Measurements from ENCODE around the gene CD47.

CD47 gene

DNA sequence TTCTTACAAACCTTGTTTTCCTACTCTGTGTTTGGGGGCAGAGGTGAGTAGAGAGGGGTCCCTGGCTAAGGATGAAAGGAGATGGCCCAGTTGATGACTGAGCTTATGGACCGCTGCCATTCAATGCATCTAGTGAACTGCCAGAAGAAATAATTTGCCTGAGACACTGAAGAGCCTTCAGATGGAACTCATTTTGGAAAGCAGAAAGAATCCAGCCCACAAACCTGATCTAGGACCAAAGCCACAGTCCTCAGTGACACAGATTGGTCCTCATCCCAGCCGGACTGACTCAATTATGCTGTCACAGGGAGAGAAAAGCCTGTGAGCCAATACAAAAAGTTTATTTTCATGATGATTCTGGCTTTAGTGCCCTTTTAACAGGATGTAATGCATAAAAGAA is 82.7 kb downstream of the CD47 start:
- no peak overlapping the region for H3K4me3 ChIP-seq (ENCODE audit: low read length)
- H3K27me3 ChIP-seq (ENCODE audit: low read depth, low read length) = peaks cover 7% of the 10 kb centered on the region; the same call in 1 of the 2 replicates
- no peaks in the 10 kb centered on the region for H3K36me3 ChIP-seq (replicated peaks; ENCODE audit: low read depth, low read length)
- H2AFZ ChIP-seq (ENCODE audit: low read depth, low read length) = no peak overlapping the region
- no peak for TF ChIP-seq EZH2phosphoT487 (IDR thresholded peaks at IDR 0.05; ENCODE audit: low read depth)
- TF ChIP-seq, protein P1, sequence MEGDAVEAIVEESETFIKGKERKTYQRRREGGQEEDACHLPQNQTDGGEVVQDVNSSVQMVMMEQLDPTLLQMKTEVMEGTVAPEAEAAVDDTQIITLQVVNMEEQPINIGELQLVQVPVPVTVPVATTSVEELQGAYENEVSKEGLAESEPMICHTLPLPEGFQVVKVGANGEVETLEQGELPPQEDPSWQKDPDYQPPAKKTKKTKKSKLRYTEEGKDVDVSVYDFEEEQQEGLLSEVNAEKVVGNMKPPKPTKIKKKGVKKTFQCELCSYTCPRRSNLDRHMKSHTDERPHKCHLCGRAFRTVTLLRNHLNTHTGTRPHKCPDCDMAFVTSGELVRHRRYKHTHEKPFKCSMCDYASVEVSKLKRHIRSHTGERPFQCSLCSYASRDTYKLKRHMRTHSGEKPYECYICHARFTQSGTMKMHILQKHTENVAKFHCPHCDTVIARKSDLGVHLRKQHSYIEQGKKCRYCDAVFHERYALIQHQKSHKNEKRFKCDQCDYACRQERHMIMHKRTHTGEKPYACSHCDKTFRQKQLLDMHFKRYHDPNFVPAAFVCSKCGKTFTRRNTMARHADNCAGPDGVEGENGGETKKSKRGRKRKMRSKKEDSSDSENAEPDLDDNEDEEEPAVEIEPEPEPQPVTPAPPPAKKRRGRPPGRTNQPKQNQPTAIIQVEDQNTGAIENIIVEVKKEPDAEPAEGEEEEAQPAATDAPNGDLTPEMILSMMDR (IDR thresholded peaks at IDR 0.05; ENCODE audit: low read depth, low read length) = no peak
- H3K4me2 ChIP-seq (ENCODE audit: low read length) = no peak overlapping the region
- H3K9ac ChIP-seq (ENCODE audit: low read length) = no peak overlapping the region
- no peak overlapping the region for H3K27ac ChIP-seq (ENCODE audit: low read length)
- H3K9me3 ChIP-seq (ENCODE audit: insufficient read depth, low read length) = no peaks in the 10 kb centered on the region
- H3K79me2 ChIP-seq (ENCODE audit: low read length) = no peaks in the 10 kb centered on the region
- no peaks in the 10 kb centered on the region for H4K20me1 ChIP-seq (ENCODE audit: insufficient read depth, low read length)
- H3K4me1 ChIP-seq (ENCODE audit: low read length) = no peaks in the 10 kb centered on the region

DNA sequence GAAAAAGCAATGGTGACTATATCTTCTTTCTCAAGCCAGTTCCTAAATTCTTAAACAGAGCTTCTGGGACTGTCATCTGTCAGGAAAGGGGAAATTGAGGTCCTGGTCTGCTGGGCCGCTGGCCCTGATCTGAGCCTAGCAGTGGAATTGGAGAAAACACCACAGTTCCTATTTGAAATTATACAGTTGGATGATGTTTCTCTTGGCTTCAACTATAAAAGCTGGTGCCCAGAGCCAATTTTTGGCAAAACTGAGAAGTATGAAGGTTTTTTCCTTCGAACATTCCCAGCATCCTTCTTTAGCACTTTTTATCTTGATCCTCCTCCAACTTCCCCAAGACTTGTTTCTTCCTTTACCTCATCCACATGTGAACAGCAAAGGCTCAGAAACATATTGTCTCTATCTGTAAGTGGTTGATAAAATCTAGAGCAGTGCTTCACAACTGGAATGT is 83.9 kb downstream of the CD47 start:
- Histone ChIP-seq H3K79me2 (ENCODE audit: low read length) (no peaks in the 10 kb centered on the region), H3K27me3 (ENCODE audit: low read depth, low read length) (peaks cover 7% of the 10 kb centered on the region; the same call in 1 of the 2 replicates), H3K27ac (ENCODE audit: low read length) (no peak overlapping the region), H3K9me3 (ENCODE audit: insufficient read depth, low read length) (no peaks in the 10 kb centered on the region), H3K4me3 (ENCODE audit: low read length) (no peak overlapping the region), H3K9ac (ENCODE audit: low read length) (no peak overlapping the region), H4K20me1 (ENCODE audit: insufficient read depth, low read length) (no peaks in the 10 kb centered on the region), H3K4me2 (ENCODE audit: low read length) (no peak overlapping the region), H3K36me3 (replicated peaks; ENCODE audit: low read depth, low read length) (no peaks in the 10 kb centered on the region), H2AFZ (ENCODE audit: low read depth, low read length) (no peak overlapping the region), H3K4me1 (ENCODE audit: low read length) (no peaks in the 10 kb centered on the region)
- TF ChIP-seq, protein P1 (IDR thresholded peaks at IDR 0.05; ENCODE audit: low read depth, low read length) = no peak
- TF ChIP-seq EZH2phosphoT487 (IDR thresholded peaks at IDR 0.05; ENCODE audit: low read depth) = no peak

DNA sequence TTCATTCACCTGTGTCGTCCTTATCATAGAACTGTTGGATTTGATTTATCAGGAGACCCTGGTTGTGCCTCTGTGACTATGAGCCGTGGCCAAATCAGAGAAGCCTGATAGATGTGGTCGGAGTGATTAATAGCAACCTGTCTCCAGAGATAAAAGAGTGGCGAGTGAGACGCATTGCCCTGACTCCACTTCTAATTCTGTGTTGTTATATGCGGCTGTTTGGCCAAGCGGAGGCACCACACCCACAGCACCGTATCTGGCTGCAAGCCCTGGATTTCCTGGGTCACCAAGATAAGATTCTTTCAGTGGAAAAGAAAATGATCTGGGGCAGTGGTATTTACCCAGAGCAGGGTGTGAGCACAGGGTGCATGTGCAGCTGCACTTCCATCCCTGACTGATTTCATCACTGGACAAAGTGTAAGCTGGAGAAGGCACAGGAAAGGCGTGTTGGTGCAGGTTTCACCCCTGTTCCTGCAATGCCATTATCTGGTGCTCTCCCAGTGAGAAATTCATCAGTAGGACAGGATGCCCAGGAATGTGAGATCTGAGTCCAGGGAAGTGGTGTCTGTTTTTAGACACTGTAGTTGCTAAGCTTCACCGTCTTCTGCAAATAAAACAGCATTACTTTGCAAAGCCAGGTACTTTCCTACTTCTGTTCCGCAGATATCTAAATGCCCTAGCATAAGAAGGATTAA is 84.6 kb downstream of the CD47 start:
- H3K79me2 ChIP-seq (ENCODE audit: low read length) = no peaks in the 10 kb centered on the region
- H3K4me3 ChIP-seq (ENCODE audit: low read length) = no peak overlapping the region
- no peak overlapping the region for H3K27ac ChIP-seq (ENCODE audit: low read length)
- no peaks in the 10 kb centered on the region for H3K9me3 ChIP-seq (ENCODE audit: insufficient read depth, low read length)
- no peak for TF ChIP-seq EZH2phosphoT487 (IDR thresholded peaks at IDR 0.05; ENCODE audit: low read depth)
- TF ChIP-seq, protein P1 (IDR thresholded peaks at IDR 0.05; ENCODE audit: low read depth, low read length) = no peak
- no peak overlapping the region for H3K9ac ChIP-seq (ENCODE audit: low read length)
- H4K20me1 ChIP-seq (ENCODE audit: insufficient read depth, low read length) = no peaks in the 10 kb centered on the region
- no peaks in the 10 kb centered on the region for H3K4me1 ChIP-seq (ENCODE audit: low read length)
- H3K36me3 ChIP-seq (replicated peaks; ENCODE audit: low read depth, low read length) = no peaks in the 10 kb centered on the region
- H2AFZ ChIP-seq (ENCODE audit: low read depth, low read length) = no peak overlapping the region
- no peak overlapping the region for H3K4me2 ChIP-seq (ENCODE audit: low read length)
- peaks cover 7% of the 10 kb centered on the region; the same call in 1 of the 2 replicates for H3K27me3 ChIP-seq (ENCODE audit: low read depth, low read length)

DNA sequence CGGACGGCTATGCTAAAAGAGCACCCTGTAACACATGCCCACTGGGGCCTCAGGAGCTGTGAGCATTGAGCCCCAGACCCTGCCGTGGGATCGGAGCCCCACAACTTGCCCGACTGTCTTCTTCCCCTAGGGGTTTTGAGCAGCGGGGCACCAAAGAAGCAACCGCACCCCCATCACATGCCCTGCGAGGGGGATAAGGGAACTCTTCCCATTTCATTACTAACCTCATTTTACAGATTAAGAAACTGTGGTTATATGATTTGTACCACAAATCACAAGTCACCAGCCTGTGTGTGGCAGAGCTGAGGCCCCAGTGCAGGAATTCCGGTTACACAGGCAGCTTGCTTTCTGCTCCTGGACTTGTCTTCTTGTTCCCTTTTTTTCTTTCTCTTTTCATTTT is 86.2 kb downstream of the CD47 start:
- Histone ChIP-seq H3K4me2 (ENCODE audit: low read length) (no peak overlapping the region), H3K9ac (ENCODE audit: low read length) (no peak overlapping the region), H3K4me1 (ENCODE audit: low read length) (no peaks in the 10 kb centered on the region), H3K9me3 (ENCODE audit: insufficient read depth, low read length) (no peaks in the 10 kb centered on the region), H4K20me1 (ENCODE audit: insufficient read depth, low read length) (no peaks in the 10 kb centered on the region), H3K36me3 (replicated peaks; ENCODE audit: low read depth, low read length) (no peaks in the 10 kb centered on the region), H3K79me2 (ENCODE audit: low read length) (no peaks in the 10 kb centered on the region), H3K4me3 (ENCODE audit: low read length) (no peak overlapping the region), H3K27ac (ENCODE audit: low read length) (no peak overlapping the region), H3K27me3 (ENCODE audit: low read depth, low read length) (peaks cover 7% of the 10 kb centered on the region; the same call in 1 of the 2 replicates), H2AFZ (ENCODE audit: low read depth, low read length) (no peak overlapping the region)
- TF ChIP-seq, protein P1 (IDR thresholded peaks at IDR 0.05; ENCODE audit: low read depth, low read length) = no peak
- no peak for TF ChIP-seq EZH2phosphoT487 (IDR thresholded peaks at IDR 0.05; ENCODE audit: low read depth)

Measured in OCI-LY3 (cell line).